PC-9 (cell line): ENCODE results near the gene PCK2. TPM values are rescaled to one million over a fixed set of nuclear protein-coding genes. Genes with fewer than 3 reads are reported as not detected.

Experiments
- BruUV-seq: library from RNA; stranded (reverse); fragments of 400-500 nt; replicated peaks from 2 replicates; lab custom pipeline; 2021; lab: Mats Ljungman, UMichigan
- CTCF ChIA-PET: fragments of 300-600 bp; sonication (Branson Sonifier 250); formaldehyde crosslinking; loops from one replicate; lab custom pipeline; 2022; ENCODE audit warnings: antibody characterized with exemption; lab: Charles Lee
- POLR2A ChIA-PET: fragments of 300-600 bp; sonication (Branson Sonifier 250); formaldehyde crosslinking; loops from one replicate; lab custom pipeline; 2022; ENCODE audit warnings: antibody characterized with exemption; ENCODE audit not compliant: unreplicated experiment; lab: Charles Lee
- DNase-seq, 2 experiments: peaks; one replicate each; pipeline versions ENCODE4 v3.0.0 to v3.0.0-alpha.2; 2015 to 2022; ENCODE audit warnings: mixed read lengths in 1 of 2
- H2AFZ ChIP-seq: fragments of 200-600 bp; sonication (generic); 2 replicates; pipeline ENCODE4 v1.8.1; 2017; ENCODE audit warnings: antibody characterized with exemption
- H3F3A ChIP-seq: fragments of 200-600 bp; sonication (generic); 2 replicates; pipeline ENCODE4 v1.8.1; 2017; ENCODE audit warnings: antibody characterized with exemption, mild to moderate bottlenecking, low read depth; ENCODE audit not compliant: insufficient read depth
- H3K27ac ChIP-seq: fragments of 200-600 bp; sonication (generic); 2 replicates; pipeline ENCODE4 v1.6.1; 2016; ENCODE audit warnings: mixed run types
- H3K27me3 ChIP-seq: fragments of 200-600 bp; sonication (generic); 2 replicates; pipeline ENCODE4 v1.6.1; 2016; ENCODE audit warnings: low read depth, mixed run types; ENCODE audit not compliant: insufficient read depth
- H3K36me3 ChIP-seq: fragments of 200-600 bp; sonication (generic); 2 replicates; pipeline ENCODE4 v1.6.1; 2016; ENCODE audit warnings: low read depth, mixed run types
- H3K4me1 ChIP-seq: fragments of 200-600 bp; sonication (generic); replicated peaks from 2 replicates; pipeline ENCODE4 v1.6.1; 2016; ENCODE audit warnings: mixed run types; ENCODE audit not compliant: insufficient read depth
- H3K4me2 ChIP-seq: fragments of 200-600 bp; sonication (generic); 2 replicates; pipeline ENCODE4 v1.6.1; 2017; ENCODE audit warnings: mixed run types
- H3K4me3 ChIP-seq: fragments of 200-600 bp; sonication (generic); 2 replicates; pipeline ENCODE4 v1.6.1; 2016; ENCODE audit warnings: mixed run types
- H3K79me2 ChIP-seq: fragments of 200-600 bp; sonication (generic); 2 replicates; pipeline ENCODE4 v1.6.1; 2017; ENCODE audit warnings: low read depth, mixed run types
- H3K9me2 ChIP-seq: fragments of 200-600 bp; sonication (generic); 2 replicates; pipeline ENCODE4 v1.8.1; 2017; ENCODE audit warnings: mild to moderate bottlenecking; ENCODE audit not compliant: insufficient read depth
- H3K9me3 ChIP-seq: fragments of 200-600 bp; sonication (generic); 2 replicates; pipeline ENCODE4 v1.8.1; 2016; ENCODE audit warnings: low read depth; ENCODE audit not compliant: insufficient read depth
- H4K20me1 ChIP-seq: fragments of 200-600 bp; sonication (generic); 2 replicates; pipeline ENCODE4 v1.8.1; 2017; ENCODE audit not compliant: insufficient read depth
- CTCF ChIP-seq: fragments of 200-600 bp; sonication (generic); conservative IDR thresholded peaks from 2 replicates; pipeline ENCODE4 v1.6.1; 2017; ENCODE audit warnings: mixed run types, antibody characterized with exemption, mild to moderate bottlenecking, moderate library complexity
- EZH2 ChIP-seq: fragments of 200-600 bp; sonication (generic); IDR thresholded peaks from 2 replicates; pipeline ENCODE4 v1.8.0; 2017; ENCODE audit warnings: antibody characterized with exemption, low read depth
- intact Hi-C: fragments of 100-400 bp; cut with micrococcal nuclease; formaldehyde crosslinking; loops from one replicate; pipeline ENCODE4 v1.10.0; 2022; ENCODE audit not compliant: unreplicated experiment
- total RNA-seq: library from RNA; stranded (reverse); gene quantifications from 2 replicates; pipeline ENCODE4 v1.2.3, GENCODE V29; 2021

PCK2 gene
- total RNA-seq, 1 experiment from 2014 or later = 77.4 TPM

DNA sequence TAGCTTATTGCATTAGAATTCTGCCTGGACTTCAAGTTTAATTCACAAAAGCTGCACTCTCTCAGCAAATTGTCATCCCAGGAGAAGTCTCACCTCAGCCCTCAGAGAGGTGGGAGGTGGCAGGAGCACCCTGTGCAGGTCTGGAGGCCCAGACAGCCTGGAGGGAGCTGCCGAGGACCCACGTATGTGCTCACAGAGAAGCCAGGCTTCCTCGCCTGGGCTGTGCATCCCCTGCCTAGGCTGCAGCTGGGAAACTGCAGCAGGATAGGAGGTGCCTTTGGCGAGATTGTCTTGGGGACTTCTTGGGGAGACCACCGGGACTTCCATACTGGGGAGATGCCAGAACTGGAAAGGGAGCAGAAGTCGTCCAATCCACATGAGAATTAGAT, 14.0 kb upstream of the PCK2 start:
- no peak overlapping the region for H3K4me2 ChIP-seq
- no TSS peak for BruUV-seq

DNA sequence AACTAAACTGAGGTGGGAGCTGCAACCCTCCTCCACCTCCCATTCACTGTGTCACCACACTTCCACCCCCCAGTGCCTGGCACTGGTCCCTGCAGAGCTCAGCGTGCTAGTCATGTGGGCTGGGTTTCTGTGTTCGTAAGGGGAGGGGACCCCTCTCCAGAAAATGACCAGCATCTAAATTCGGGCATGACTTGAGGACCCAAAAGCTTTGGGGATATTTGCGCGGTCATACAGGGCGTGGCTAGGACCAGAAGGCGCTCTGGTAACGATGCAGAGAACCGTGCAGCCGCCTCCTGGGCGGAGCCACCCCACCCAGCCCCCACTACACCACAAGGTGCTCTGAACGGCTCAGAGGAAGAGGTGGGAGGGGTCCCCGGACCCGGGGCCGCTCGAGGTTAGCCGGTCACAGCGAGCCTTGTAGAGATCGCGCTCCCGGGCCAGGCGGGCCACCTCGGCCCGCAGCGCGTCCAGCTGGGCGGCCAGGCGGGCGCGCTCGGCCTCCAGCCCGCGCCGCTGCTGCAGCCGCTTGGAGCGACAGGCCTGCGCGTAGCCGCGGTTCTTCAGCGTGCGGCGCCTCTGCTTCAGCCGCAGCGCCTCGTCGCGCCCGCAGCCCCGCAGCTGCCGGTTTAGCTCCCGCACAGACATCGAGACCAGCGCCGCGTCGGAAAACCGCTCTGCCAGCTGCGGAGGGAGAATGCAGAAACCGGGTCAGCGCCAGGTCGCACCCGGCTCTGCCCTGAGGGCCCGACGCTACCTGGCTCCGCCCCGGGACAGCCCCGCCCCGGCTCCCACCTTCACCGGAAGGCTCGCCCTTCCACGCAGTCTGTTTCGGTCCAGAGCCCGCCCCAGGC, 13.0 kb upstream of the PCK2 start:
- Histone ChIP-seq H3K4me3 (peak overlapping the region; percentile 68), H3K9me3 (no peaks in the 10 kb centered on the region), H3K79me2 (no peaks in the 10 kb centered on the region), H3K36me3 (no peaks in the 10 kb centered on the region), H2AFZ (peak overlapping the region; percentile 68; the same call in 1 of the 2 replicates), H3K27ac (no peak overlapping the region), H4K20me1 (no peaks in the 10 kb centered on the region), H3K4me1 (peaks cover 10% of the 10 kb centered on the region; the same call in 1 of the 2 replicates), H3F3A (no peaks in the 10 kb centered on the region), H3K4me2 (peak overlapping the region; percentile 77), H3K27me3 (no peaks in the 10 kb centered on the region), H3K9me2 (no peaks in the 10 kb centered on the region)
- intact Hi-C loops = no loop called here
- ChIA-PET POLR2A (interaction anchor here (0.6 kb wide), 1 partner anchor 161 kb away, joined by 3 read pairs; the partner anchor contains the start of gene TINF2), CTCF (interaction anchor here (0.6 to 1.0 kb wide), 3 partner anchors 13 to 28 kb away, joined by 3 to 5 read pairs (median 3); no protein-coding TSS in a partner anchor)
- BruUV-seq = no TSS peak
- TF ChIP-seq CTCF (no peak), EZH2 (no peak)
- DNase-seq = peak in 1 of 2 experiments; percentile 63

More for the DNA sequence above, 14.0 kb upstream of the PCK2 start:
- Histone ChIP-seq H3K27ac (no peak overlapping the region), H3K4me1 (peaks cover 10% of the 10 kb centered on the region; the same call in 1 of the 2 replicates), H3K9me2 (no peaks in the 10 kb centered on the region), H3K4me3 (no peak overlapping the region), H2AFZ (no peak overlapping the region), H3K36me3 (no peaks in the 10 kb centered on the region), H3F3A (no peaks in the 10 kb centered on the region), H3K9me3 (no peaks in the 10 kb centered on the region), H3K79me2 (no peaks in the 10 kb centered on the region), H3K27me3 (no peaks in the 10 kb centered on the region), H4K20me1 (no peaks in the 10 kb centered on the region)
- POLR2A ChIA-PET = no interaction called here
- TF ChIP-seq EZH2 (no peak), CTCF (no peak)
- DNase-seq = no peak
- intact Hi-C loops = no loop called here
- CTCF ChIA-PET = interaction anchor here (0.6 to 1.0 kb wide), 3 partner anchors 12 to 29 kb away, joined by 3 to 11 read pairs (median 3); no protein-coding TSS in a partner anchor

DNA sequence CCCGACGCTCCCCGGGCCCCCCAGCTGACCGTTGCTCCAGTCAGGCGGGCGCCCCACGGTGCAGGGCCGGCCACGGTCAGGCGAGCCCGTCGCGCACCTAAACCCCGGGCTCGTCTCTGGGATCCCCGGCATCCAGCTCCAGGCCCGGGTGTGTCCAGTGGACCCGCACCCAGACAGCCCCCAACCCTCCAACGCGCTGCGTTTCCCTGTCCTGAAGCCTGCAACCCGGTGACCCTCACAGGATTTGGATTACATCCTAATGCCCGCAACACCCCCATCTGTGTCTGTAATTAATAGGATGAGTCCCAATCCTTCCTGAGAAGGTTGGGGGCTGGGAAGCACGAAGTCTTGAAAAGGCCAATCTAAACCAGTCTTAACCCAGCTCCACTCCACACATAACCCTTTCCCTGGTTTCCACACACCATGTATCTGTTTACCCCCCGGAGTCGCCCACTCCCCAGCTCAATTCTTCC, 12.3 kb upstream of the PCK2 start:
- CTCF ChIA-PET = interaction anchor here (0.6 kb wide), 1 partner anchor 12 kb away, joined by 5 read pairs; no protein-coding TSS in a partner anchor
- Histone ChIP-seq H3K36me3 (no peaks in the 10 kb centered on the region), H3K9me3 (no peaks in the 10 kb centered on the region), H3K27ac (no peak overlapping the region), H3K79me2 (no peaks in the 10 kb centered on the region), H3K4me3 (peak overlapping the region; percentile 68; the same call in 1 of the 2 replicates), H3F3A (no peaks in the 10 kb centered on the region), H3K9me2 (no peaks in the 10 kb centered on the region), H3K4me1 (peaks cover 10% of the 10 kb centered on the region; the same call in 1 of the 2 replicates), H4K20me1 (no peaks in the 10 kb centered on the region), H3K27me3 (no peaks in the 10 kb centered on the region), H2AFZ (peak overlapping the region; percentile 68; the same call in 1 of the 2 replicates), H3K4me2 (peak overlapping the region; percentile 77)
- TF ChIP-seq CTCF (no peak), EZH2 (no peak)
- DNase-seq = no peak
- POLR2A ChIA-PET = no interaction called here
- intact Hi-C loops = no loop called here
- BruUV-seq = TSS peak; percentile 71
